Right lobe of liver (tissue), 6 donors: Measurements from ENCODE around the gene PGC. TPM values are rescaled to one million over a fixed set of nuclear protein-coding genes. Genes with fewer than 3 reads are reported as not detected.

Experiments used
- ATAC-seq, 4 donors: fragments of 200-7000 bp; cut with Tn5 transposase; one replicate each; pipeline ENCODE4 v1.9.1; 2020; ENCODE audit warnings: mild to moderate bottlenecking in 4 of 4, moderate library complexity in 4 of 4
- DNase-seq, 3 donors: peaks; one replicate each; pipeline ENCODE4 v3.0.0-alpha.2; 2020
- H3K27ac ChIP-seq, 3 donors: fragments of 200-600 bp; one replicate each; pipeline ENCODE4 v1.8.0; 2022
- H3K27me3 ChIP-seq, 2 donors: fragments of 200-600 bp; one replicate each; pipeline ENCODE4 v1.8.0; 2022
- H3K36me3 ChIP-seq, 4 donors: fragments of 200-600 bp; sonication (generic) in 1 of 4; one replicate each; pipeline versions ENCODE4 v1.5.1 to v1.8.0; 2017 to 2022; ENCODE audit warnings: control low read depth in 1 of 4
- H3K4me1 ChIP-seq, 4 donors: fragments of 200-600 bp; sonication (generic) in 1 of 4; one replicate each; pipeline versions ENCODE4 v1.5.1 to v1.8.0; 2017 to 2022; ENCODE audit warnings: control low read depth in 1 of 4
- H3K4me3 ChIP-seq, 3 donors: fragments of 200-600 bp; one replicate each; pipeline ENCODE4 v1.8.0; 2022
- H3K9me3 ChIP-seq, 4 donors: fragments of 200-600 bp; sonication (generic) in 1 of 4; one replicate each; pipeline versions ENCODE4 v1.5.1 to v1.8.0; 2017 to 2022; ENCODE audit warnings: control low read depth in 1 of 4
- POLR2A ChIP-seq: fragments of 450-650 bp; IDR thresholded peaks from one replicate; pipeline ENCODE4 v1.6.1; 2017; ENCODE audit warnings: antibody characterized with exemption, mild to moderate bottlenecking
- WGBS: methylation state at CpG from one replicate; pipeline ENCODE4 v1.1.6; 2018; ENCODE audit warnings: low coverage, low lambda C conversion rate; ENCODE audit not compliant: insufficient coverage; ENCODE audit errors: missing lambda C conversion rate; 5-methylcytosine and 5-hydroxymethylcytosine counted together
- intact Hi-C, 2 donors: fragments of 100-400 bp; cut with DNase I; formaldehyde crosslinking; loops; one replicate each; pipeline versions ENCODE4 v1.11.2 to v1.14.1; 2022
- small RNA-seq, 2 experiments: library from RNA; depleted of rRNA; stranded (forward); fragments of <200 nt; gene quantifications; one replicate each; pipeline ENCODE3, GENCODE V24; 2016
- total RNA-seq, 6 experiments: library from RNA; depleted of rRNA in 2 of 6; stranded (reverse); fragments of >200 nt in 2 of 6; fragmentation: NEBNext Ultra II Directional in 3 of 6; extraction: Animal tissue kit (Norgen Biotek cat#: 25700) in 3 of 6; gene quantifications; one replicate each; pipeline versions ENCODE4 v1.1.0 to v1.2.4, GENCODE V29; 2016 to 2023
- TF ChIP-seq, protein P1 (sequence below), 4 donors: fragments of 200-600 bp in 3 of 4; fragments of 450-650 bp in 1 of 4; IDR thresholded peaks; one replicate each; pipeline versions ENCODE4 v1.5.1 to v1.8.0; 2016 to 2022; ENCODE audit warnings: antibody characterized with exemption in 4 of 4, mild to moderate bottlenecking in 2 of 4
- donor health status: DM: no; HTN: yes; CAD: no.
- donor health status: DM: no; HTN: no; CAD: no.
- donor health status: DM: no; HTN: no; CAD: no.
- donor health status: DM: no; HTN: yes; CAD: no.
- donor health status: DM: no; HTN: yes; CAD: no.

PGC gene
- total RNA-seq, 6 experiments from 2014 or later: 0.31 TPM; not detected in 5

DNA sequence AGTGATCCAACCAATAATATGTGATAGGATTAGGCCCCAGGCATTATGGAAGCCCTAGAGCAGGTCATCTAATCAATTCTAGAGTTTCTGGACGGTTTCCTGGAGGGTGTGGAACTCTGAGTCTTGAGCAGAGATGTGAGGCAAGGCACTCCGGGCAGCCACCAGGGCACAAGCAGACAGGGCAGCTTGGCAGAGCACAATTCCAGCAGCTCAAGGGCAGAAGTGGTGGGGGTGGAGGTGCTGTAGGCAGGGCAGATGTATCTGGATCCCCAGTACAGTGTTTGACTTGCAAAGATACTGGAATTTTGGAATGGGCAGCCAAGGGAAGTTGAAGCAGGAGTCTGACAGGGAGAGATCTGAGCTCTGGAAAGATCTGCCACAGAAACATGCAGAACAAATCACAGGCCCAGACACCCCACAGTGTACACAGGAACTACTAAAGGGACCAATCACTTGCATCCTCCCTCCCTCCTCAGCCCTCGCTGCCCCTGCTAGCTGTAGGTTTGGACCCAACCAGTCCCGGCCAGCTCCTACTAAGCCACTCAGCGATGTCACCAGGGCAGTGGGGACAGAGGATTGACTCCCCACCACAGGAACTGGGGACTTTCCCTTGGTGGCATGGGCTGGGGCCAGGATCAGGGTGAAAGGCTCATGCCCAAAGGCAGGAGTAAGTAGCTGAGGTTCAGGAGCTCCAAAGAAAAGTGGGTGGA, 58.8 kb downstream of the PGC start:
- no peak for ATAC-seq
- Histone ChIP-seq H3K9me3 (no peaks in the 10 kb centered on the region), H3K27me3 (no peaks in the 10 kb centered on the region), H3K4me1 (peaks cover 0 to 3% (median 0%) of the 10 kb centered on the region in 4 donors), H3K27ac (no peak overlapping the region), H3K36me3 (peaks cover 0 to 7% (median 2%) of the 10 kb centered on the region in 4 donors), H3K4me3 (no peak overlapping the region)
- intact Hi-C loops: loop anchor here in 1 of 2 donors (10.0 kb wide), 1 partner anchor 224 kb away; no protein-coding TSS in a partner anchor
- TF ChIP-seq, protein P1, sequence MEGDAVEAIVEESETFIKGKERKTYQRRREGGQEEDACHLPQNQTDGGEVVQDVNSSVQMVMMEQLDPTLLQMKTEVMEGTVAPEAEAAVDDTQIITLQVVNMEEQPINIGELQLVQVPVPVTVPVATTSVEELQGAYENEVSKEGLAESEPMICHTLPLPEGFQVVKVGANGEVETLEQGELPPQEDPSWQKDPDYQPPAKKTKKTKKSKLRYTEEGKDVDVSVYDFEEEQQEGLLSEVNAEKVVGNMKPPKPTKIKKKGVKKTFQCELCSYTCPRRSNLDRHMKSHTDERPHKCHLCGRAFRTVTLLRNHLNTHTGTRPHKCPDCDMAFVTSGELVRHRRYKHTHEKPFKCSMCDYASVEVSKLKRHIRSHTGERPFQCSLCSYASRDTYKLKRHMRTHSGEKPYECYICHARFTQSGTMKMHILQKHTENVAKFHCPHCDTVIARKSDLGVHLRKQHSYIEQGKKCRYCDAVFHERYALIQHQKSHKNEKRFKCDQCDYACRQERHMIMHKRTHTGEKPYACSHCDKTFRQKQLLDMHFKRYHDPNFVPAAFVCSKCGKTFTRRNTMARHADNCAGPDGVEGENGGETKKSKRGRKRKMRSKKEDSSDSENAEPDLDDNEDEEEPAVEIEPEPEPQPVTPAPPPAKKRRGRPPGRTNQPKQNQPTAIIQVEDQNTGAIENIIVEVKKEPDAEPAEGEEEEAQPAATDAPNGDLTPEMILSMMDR (IDR thresholded peaks at IDR 0.05): no peak
- TF ChIP-seq POLR2A: no peak
- DNase-seq: peak in 1 of 3 donors; percentile 8
- WGBS: 83% methylated on average over 1 of the region's 5 CpGs

DNA sequence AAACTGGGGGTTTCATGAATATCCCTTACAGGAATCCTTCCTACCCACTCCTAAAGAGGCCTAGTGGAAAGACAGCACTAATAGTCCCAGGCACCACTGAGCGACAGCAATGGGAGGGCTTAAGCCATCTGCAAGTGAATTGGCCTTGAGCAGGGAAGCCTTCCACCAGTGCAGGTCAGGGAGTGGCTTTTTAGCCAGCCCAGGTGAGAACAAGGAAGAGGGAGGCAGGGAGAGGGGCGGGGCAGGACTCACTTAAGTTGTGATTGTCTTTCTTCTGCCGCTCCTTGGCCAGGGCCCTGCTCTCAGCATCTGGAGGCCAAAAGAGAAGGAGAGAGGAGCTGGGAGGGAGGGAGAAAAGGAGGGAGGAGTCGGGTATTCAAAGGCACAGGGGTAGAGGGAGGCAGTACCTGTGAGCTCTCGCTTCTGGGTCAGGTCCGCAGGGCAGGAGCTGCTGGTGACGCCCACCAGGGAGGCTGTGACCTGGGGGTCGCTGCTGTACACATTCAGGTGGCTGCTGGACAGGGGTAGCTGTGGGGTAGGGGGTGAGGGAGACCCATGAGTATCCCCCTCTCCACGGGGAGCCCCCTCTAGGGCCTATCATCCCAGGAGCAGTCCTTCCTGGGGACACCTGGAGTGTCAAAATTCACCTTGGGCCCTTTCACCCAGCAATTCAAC, 59.6 kb downstream of the PGC start:
- Histone ChIP-seq H3K27ac (no peak overlapping the region), H3K4me3 (no peak overlapping the region), H3K36me3 (peaks cover 0 to 7% (median 2%) of the 10 kb centered on the region in 4 donors), H3K27me3 (no peaks in the 10 kb centered on the region), H3K9me3 (no peaks in the 10 kb centered on the region), H3K4me1 (peaks cover 0 to 6% (median 0%) of the 10 kb centered on the region in 4 donors)
- intact Hi-C loops: loop anchor here in 1 of 2 donors (10.0 kb wide), 1 partner anchor 223 kb away; no protein-coding TSS in a partner anchor
- 89% methylated on average over 5 of the region's 9 CpGs for WGBS
- no peak for TF ChIP-seq POLR2A
- no peak for ATAC-seq
- peak in 1 of 3 donors; percentile 7 for DNase-seq

Small RNAs within 50 kb of the gene (small RNA-seq; reads per million reads assigned to genes)
- gene AL365205.2: 0 reads per million in 2 experiments
- 0 reads per million in 2 experiments for gene AL365205.3

Other genes starting within 250 kb of the PGC start
- 10 to 100 TPM; 12.6 to 19.2 (median 14.9) TPM for gene FOXP4, start 201.0 kb downstream of the PGC start, total RNA-seq
- gene MDFI, start 108.9 kb downstream of the PGC start, total RNA-seq: 1 to 10 TPM in 2 of 6 experiments, under 1 TPM in 1, not detected in 3; 0.29 to 2.4 (median 1.1) TPM
- 1 to 10 TPM; 4.5 to 9.2 (median 6.6) TPM for gene TFEB, start 11.8 kb downstream of the PGC start, total RNA-seq
- 1 to 10 TPM in 5 of 6 experiments, under 1 TPM in 1; 0.68 to 3.0 (median 1.9) TPM for gene FRS3, start 32.5 kb upstream of the PGC start, total RNA-seq
- 1 to 10 TPM in 5 of 6 experiments, not detected in 1; 1.3 to 3.1 (median 2.7) TPM for gene PRICKLE4, start 33.4 kb upstream of the PGC start, total RNA-seq
- 100 to 1,000 TPM in 1 of 6 experiments, 10 to 100 TPM in 5; 61.8 to 104 (median 75.6) TPM for gene TOMM6, start 40.3 kb upstream of the PGC start, total RNA-seq
- gene USP49, start 148.0 kb upstream of the PGC start, total RNA-seq: 1 to 10 TPM in 5 of 6 experiments, under 1 TPM in 1; 0.87 to 2.0 (median 1.3) TPM
- 10 to 100 TPM in 1 of 6 experiments, 1 to 10 TPM in 5; 7.2 to 10.8 (median 7.7) TPM for gene MED20, start 173.7 kb upstream of the PGC start, total RNA-seq
- gene BYSL, start 174.1 kb upstream of the PGC start, total RNA-seq: 10 to 100 TPM in 1 of 6 experiments, 1 to 10 TPM in 5; 3.7 to 10.8 (median 8.4) TPM
- 10 to 100 TPM; 11.3 to 51.9 (median 14.2) TPM for gene CCND3, start 194.4 kb upstream of the PGC start, total RNA-seq